Right forelimb (tissue), 1 donor: ENCODE data around the gene YPEL5.

Source experiments
- DNase-seq: peaks from one replicate; pipeline ENCODE4 v3.0.0-alpha.2; 2018

Gene YPEL5

DNA sequence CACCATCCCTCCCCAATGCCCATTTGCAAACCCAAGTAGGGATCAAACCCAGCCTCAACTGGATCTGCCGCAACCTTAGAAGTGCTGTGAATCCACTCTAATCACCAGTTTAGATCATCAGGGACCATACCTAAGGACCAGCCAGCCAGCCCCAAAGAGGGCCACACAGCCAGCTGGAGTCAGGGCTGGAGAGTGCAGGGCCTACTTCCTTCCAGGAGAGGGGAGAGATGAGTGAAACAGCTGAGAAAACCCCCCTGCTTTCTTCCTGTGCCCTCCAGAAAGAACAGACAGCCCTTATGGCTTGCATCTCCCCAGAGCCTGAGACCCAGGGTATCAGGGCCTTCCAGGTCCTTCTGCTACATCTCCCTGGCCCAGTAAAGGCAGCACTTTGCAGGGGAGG lies 25.8 kb downstream of the YPEL5 start:
- DNase-seq, result no peak

DNA sequence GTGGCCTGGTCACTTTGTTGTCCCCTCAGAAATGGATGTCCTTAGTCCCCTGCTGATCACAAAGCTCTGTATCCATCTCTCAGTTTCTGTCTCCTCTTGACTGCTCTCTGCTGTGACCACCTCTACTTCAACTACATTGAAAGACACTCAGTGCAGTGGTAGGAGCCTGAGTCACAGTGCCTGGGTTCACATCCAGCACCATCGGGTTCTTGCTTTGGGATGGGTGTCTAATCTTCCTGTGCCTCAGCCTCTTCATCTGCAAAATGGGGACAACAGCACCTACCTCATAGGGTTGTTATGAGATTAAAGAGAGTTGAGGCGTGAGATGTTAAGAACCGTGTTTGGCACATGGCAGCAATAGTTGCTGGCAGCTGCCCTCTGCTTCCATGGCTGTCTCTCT lies 30.6 kb downstream of the YPEL5 start:
- no peak for DNase-seq

DNA sequence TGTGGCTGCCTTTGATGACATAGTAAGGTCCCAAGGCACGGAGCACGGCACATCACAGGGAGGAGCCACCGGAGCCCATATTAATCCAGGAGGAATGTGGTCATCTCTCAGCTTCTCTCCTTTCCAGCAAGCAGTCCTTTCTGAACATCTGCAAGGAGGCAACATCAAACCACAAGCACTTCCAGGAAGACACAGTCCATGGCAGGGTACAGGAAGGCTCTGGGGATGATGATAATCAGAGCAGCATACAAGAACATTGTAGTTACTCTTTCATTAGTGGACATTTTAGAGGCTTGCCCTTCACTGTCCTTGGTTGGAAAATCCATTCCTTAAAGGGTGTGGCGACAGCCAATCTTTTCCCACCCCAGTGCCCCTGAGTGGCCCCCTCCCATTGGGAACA lies 31.1 kb downstream of the YPEL5 start:
- DNase-seq, result no peak

DNA sequence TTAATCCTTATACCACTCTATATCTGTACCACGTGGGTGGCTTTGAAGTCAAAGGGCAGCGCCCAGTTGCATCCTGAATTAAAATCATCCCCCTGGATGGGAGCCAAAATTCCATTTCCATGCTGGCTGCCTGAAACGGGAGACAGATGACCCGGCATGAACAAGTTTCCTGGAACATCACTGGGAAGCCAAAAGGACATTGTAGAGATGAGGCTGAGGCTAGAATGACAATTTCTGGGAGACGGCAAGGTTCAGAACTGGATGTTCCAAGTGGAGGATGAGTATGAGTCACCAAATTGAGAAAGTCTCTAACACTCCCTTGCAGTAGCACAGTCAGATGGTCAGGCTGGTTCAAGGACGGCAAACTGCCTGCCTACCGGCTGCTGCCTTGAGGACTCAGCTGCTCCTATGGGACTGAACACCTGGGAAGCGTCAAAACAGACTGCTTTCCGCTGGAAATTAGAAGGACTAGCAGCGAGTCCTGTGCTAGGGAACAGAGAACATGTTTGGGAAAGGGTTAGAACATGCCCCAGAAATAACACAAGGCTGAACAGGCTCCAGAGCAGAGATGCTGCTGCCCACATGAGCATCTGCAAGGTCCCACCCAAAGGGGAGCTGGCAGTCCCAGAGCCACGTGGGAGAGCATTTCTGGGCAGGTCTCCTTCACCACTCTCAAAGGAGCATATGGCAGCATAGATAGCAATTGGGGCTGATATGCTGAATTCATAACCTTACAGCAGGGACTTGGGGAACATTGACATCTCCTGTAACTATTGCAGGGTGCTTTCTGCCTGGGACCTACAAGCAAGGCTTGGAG lies 32.0 kb downstream of the YPEL5 start:
- no peak for DNase-seq

DNA sequence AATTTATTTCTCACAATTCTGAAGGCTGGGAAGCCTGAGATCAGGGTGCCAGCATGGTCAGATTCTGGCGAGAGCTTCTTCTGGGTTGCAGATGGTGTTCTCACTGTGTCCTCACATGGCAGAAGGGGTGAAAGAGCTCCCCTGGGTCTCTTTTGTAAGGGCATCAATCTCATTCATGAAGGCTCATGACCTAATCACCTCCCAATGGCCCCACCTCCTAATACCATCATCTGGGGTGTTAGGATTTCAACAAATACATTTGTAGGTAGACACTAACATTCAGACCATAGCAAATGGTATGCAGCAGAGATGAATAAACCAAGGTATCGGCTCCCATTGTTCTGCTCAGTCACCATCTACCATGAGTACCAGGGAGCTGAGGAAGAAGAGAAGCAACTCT lies 32.7 kb downstream of the YPEL5 start:
- DNase-seq, result no peak

DNA sequence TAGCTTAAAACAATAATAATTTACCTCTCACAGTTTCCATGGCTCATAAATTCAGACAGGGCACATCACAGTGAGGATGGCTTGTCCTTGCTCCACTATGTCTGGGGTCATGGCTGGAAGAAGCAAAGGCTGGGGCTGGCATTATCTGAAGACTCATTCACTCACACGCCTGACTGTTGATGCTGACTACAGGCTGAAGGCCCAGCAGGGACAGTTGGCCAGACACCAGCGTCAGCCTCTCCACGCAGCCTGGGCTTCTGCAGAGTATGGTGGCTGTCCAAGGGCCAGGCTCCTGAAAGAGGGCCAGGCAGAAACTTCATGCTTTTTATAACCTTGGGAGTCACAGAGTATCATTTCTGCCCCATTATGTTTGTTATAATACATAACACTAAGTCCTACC lies 33.4 kb downstream of the YPEL5 start:
- DNase-seq, result no peak

DNA sequence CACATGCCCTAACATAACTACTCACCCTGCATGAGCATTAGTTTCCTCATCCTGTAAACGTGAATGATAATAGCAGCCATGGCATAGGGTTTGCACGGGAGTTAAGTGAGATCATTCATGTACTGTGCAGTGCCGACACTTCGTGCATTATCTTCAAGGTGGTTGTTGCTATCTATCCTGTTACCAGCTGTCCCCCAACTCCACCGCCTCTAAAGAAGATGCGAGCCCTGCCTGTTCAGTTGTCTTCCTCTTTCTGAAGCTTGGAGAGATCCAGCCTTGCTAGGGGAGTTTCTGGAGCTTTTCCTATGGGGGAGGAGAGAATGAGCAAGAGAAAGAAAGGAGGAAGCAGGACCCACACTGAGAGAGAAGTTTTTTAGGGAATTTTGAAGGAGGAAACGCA lies 34.4 kb downstream of the YPEL5 start:
- DNase-seq, result no peak

DNA sequence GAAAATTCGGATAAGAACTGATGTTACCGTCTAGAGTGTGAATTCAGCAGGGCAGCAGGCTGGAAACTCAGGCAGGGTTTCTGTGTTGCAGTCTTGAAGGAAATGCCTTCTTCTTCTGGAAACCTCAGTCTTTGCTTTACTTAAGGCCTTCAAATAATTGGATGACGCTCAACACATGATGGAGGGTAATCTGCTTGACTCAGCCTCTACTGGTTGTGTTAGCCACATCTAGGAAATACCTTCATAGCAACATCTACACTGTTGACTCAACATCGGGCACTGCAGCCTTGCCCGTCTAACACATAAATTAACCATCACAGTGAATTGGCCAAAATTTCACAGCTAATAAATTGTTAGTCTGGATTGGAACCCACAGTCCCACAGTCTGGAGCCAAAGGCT lies 37.2 kb downstream of the YPEL5 start:
- DNase-seq, result no peak

DNA sequence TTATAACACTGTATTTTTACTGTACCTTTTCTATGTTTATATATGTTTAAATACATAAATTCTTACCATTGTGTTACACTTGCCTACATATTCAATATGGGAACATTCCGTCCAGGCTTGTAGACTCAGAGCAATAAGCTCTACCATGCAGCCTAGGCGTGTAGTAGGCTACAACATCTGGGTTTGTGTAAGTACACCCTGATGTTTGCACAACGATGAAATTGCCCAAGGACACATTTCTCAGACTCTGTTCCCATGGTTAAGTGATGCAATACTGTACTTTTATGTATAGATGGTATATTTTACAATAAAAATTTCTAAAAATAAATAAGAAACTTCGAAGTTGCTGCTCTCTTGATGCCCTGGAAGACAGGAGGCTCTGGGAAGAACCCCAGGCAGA lies 38.4 kb downstream of the YPEL5 start:
- DNase-seq, result no peak

DNA sequence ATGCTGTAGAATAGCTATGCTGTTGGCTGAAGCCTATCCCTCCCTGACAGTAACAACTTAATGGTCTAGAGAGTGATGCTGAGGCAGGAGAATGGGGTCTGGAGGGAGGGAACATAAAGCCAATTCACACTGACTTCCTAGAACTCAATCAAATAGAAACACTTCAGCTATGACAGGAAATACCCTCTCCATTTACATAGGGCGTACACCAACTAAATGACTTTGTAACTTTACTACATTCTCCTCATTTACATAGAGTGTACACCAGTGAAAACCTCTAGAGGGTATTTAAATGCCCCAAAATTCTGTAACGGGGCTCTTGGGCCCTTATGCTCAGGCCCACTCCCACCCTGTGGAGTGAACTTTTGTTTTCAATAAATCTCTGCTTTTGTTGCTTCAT lies 41.5 kb downstream of the YPEL5 start:
- no peak for DNase-seq

DNA sequence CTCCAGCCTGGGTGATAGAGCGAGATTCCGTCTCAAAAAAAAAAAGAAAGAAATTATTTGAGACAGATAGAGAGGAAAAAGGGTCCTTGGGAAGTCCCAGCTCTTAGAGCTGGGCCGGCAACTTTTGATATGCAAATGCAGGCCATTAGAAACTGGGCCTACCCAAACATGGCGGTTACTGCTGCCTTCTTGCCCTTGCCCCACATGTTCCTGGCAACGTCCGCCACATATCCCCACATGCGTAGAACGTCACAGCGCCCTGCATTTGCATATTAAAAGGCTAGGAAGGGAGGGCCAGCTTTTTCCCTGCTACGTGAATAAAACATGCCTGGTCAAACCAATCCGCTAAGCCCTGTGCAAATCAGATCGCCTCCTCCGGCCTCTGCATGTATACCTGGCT lies 43.8 kb downstream of the YPEL5 start:
- no peak for DNase-seq

DNA sequence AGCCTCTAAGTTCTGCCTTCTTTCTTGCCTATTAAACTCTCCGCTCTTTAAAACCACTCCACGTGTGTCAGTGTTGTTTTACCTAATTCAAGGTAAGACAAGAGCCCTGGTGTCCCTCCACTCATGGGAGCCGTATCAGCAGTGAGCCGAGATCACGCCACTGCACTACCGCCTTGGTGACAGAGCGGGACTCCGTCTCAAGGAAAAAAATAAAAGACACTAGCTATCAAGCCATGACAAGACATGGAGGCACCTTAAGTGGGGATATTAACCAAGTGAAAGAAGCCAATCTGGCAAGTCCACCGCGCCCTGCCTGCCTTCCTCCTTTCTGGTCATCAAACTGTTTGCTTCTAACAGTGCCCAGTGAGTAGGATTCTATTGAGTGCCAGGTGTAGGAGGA lies 44.3 kb downstream of the YPEL5 start:
- DNase-seq, result no peak

DNA sequence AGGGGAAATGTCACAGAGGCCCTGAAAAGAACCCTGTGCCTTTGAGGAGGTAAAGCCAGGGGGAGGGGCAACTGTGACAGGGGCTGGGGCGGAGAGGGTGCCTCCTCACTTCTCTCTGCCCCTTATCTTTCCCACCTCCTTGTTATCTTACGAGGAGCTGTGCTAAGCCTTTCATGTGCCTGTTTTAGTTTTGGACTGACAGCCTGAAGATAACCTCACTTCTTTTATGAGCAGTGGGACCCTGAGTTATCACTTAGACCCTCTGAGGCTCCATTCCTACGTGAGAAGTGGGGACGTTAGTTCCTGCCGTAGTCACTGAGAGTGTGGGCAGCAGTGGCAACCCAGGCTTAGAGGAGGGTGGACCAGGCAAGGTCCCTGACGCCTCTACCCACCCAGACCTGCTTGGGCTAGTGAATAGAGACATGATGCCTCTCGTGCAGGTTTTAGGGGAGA lies 45.0 kb downstream of the YPEL5 start:
- DNase-seq, result no peak

DNA sequence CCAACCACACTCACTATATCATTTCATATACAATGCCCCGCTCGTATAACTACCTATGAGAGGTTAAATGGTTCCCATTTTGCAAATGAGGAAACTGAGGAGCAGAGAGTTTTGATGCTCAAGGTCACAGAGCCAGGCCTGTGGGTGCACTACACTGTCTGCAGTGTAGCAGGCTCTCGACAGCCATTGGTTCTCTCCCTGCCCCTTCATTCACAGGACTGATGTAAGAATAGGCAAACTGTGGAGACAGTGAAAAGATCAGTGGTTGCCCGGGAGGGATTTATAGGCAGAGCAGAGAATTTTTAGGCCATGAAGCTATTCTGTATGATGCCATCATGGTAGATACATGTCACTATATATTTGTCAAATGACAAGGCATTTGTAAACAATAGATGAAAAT lies 45.5 kb downstream of the YPEL5 start:
- DNase-seq, result no peak

DNA sequence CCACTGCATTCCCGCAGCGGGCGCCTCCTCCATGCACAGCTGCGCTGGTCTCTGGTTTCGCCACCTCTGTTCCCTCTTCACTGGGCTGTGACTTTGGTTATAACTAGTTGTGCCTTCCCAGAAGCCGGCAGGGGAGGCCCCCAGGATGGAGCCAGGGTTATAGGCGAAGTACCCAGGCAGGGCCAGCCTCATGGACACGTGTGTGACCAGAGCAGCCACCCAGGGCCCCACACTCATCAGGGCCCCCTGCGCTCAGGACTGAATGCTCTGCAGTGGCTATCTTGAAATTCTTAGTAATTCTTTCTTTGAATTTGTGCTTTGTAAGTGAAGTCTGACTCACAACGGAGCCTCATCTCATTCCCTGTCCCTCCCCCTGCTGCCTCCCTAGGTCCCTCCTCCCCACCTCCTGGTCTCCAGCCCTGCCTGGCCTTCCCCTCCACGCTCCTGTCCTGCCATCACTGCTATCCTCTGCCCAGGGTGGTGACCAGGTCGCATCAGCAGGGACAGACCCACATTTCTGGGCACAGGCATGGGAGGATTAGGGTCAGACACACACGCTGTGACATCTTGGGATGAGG lies 46.4 kb downstream of the YPEL5 start:
- no peak for DNase-seq

DNA sequence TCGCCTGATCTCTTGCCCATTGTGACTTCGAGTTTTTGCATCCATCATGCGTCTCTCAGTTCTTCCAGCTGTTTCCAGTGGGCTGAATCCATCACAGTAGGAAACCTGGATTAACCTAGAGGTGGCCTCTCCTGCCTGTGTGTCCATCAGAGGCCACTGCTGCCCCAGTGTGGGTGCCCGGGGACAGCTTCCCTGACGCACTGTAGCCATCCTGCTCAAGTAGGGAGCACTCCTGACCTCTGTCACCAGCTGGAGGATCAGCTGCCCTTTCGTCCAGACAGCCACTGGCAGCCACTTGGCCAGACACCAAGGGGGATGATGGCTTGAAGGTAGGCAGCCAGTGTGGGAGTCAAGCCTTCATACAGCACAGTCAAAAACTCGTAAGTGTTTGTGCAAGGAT lies 47.6 kb downstream of the YPEL5 start:
- DNase-seq, result no peak

DNA sequence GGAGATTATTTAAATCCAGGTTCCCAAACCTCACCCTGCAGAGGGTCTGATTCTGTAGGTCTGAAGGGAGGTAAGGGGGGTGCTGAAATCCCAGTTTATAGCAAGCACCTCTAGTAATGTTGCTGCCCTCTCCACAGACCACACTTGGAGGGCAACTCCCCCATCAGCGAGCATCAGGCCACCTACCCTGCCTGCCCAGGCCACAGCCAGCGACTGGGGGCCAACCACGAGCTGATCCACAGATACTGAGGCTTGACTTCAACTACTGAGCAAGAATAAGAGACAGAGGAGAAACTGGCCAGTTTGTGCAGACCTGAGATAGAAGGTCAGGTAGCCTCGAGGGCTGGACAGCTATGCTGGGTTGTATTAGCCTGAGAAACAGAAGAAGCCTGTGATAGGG lies 48.2 kb downstream of the YPEL5 start:
- no peak for DNase-seq

DNA sequence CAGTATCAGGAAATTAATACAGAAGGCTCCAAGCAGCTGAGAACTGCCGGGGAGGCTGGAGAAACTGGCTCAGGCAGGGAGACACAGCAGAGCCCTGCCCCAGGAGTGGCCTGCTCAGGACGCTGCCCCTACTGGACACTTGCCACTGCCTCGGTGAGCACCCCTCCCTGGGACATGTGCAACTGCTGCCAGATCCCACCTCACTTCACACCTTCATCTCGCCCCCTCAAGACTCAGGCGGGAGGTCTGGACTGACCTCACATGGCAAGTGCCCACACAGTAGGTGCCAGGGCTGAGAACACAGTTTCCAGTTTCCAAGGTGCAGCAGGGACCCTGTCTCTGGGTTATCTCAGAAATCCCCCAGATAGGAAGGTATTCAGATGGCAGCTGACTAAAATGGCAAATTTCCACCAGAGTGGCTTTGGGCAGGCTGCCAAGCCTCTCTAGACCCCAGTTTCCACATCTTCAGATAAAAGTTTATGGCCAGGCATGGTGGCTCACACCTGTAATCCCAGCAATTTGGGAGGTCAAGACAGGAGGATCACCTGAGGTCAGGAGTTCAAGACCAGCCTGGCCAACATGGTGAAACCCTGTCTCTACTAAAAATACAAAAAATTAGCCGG lies 50.9 kb downstream of the YPEL5 start:
- DNase-seq, result no peak

DNA sequence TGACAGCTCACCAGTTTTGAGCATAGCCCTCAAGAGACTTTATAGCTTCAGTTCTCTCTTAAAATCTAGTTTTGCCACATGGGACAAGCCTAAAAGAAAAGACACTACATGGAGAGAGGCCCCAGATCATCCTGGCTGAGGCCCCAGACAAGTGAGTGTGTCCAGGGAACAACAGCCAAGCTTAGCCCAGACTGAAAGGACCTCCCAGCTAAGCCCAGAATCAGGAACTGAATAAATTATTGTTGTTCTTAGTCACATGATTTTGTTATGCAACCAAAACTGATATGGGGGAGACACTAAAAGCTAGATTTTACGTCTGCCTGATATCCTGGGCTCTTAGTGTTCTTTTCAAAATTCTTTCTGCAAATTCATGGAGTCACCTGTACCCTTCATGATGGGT lies 55.2 kb downstream of the YPEL5 start:
- no peak for DNase-seq

DNA sequence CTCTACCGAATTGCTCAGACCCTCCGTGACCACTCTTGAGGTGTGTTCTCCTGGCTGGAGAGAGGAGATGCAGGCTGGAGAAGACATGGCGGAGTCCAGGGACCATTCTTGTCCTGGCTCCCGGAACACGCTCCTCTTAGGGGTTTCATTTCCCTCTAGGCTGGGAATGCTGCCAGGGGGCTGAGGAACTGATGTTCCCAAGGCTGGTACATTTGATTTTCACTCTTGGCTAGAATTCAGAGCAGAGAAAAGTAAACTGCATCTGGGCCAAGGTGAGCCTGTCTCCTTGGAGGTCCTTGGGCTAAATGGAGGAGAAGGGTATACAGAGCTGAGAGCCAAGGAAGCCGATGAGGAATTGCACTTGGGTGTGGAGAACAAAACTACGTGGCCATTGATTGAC lies 56.3 kb downstream of the YPEL5 start:
- no peak for DNase-seq

DNA sequence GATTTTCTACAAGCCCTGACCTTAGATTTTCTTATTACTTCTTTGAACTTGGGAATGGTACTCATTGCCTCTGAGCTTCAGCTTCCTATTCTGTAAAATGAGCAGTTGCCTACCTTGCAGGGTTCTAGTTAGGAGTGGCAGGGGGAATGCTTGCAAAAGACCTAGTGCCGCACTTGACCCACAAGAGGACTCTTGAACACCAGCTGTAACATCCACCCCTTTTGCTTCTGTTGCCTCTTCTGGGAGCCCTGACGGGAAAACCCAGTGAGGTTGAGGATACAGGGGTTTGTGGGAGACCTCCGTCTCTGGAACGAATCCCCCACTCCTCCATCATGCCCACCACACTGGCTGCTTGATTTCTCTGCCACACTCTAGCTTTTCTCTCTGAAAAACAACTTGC lies 57.5 kb downstream of the YPEL5 start:
- no peak for DNase-seq

DNA sequence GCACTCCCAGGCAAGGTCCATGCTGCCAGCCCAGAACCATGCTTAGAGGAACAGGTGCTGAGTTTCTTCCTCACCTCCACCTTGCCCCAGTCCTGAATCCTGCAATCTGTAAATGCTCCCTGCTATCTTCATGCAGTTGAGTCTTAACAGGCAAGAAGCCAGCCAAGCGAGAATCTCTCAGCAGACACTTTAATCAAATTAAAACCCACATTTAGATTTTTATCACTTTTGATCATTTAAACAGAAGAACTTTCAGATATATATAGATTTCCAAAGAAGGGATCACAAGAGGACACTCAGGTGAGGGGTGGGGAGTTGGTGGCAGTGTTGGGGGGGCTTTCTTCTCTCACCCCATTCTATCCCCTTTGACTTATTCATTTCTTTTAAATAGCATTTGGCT lies 58.6 kb downstream of the YPEL5 start:
- no peak for DNase-seq

DNA sequence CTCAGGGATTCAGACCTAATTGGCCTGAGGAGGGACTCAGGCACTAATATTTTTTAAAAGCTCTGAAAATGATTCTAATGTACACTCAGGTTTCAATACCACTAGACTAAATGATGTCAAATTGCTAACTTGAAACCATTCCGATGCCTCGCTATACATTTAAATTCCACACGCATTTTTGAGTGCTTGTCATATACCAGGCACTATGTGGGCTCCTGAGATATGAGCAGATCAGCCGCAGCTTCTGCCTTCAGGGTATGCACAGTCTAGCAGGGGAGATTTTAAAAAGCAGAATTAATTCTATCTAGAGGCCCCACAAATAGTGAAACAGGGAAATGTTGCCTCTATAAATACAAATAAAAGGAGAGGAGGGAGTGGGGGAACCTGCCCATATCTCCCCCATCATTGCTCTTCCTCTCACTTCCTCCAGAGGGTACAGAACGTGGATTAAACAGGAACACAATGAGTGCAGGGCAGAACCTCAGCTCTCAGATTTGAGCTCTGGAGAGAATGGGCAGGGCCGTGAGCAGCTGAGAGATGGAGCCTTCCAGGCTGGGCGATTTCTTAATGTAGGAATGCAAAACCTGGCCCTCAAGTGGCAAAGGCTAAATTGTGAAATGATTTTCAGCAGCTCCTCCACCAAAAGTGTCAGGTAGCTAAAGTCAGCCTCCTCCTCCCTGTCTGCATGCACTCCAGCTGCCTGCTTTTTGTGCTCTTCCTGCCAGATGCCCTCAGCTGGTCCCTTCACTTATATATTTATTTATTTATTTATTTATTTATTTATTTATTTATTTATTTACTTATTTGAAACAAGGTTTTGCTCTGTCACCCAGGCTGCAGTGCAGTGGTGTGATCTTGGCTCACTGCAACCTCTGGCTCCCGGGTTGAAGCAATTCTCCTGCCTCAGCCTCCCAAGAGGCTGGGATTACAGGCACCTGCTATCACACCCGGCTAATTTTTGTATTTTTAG lies 59.9 kb downstream of the YPEL5 start:
- no peak for DNase-seq
